Stimulated activated CD4-positive, alpha-beta T cell treated with anti-CD3 and anti-CD28 coated beads, Interleukin-1b, Interleukin-23, amount 100 ng/mL, for 4 hours (primary cell): ENCODE data around the gene ADAMTS12.

Experiments
- DNase-seq, 2 donors: peaks; one replicate each; pipeline ENCODE4 v3.0.0-alpha.2; 2020; ENCODE audit warnings: low read depth in 2 of 2

The ADAMTS12 gene

GRCh38 chr5:33841891-33842290, 49.9 kb downstream of the ADAMTS12 start:
- DNase-seq = no peak

GRCh38 chr5:33840927-33841547, 50.8 kb downstream of the ADAMTS12 start:
- DNase-seq = no peak

GRCh38 chr5:33837301-33837700, 54.5 kb downstream of the ADAMTS12 start:
- no peak for DNase-seq

GRCh38 chr5:33834334-33834733, 57.5 kb downstream of the ADAMTS12 start:
- DNase-seq = no peak

- no peak for DNase-seq
These were observed 58.6 kb downstream of the ADAMTS12 start for GRCh38 chr5:33833237-33833575.

- DNase-seq = no peak
These were observed 59.2 kb downstream of the ADAMTS12 start for GRCh38 chr5:33832404-33833236.

- DNase-seq = no peak
These were observed 60.7 kb downstream of the ADAMTS12 start for GRCh38 chr5:33831041-33831440.

- DNase-seq = no peak
These were observed 62.4 kb downstream of the ADAMTS12 start for GRCh38 chr5:33829430-33829829.

- DNase-seq = no peak
These were observed 63.0 kb downstream of the ADAMTS12 start for GRCh38 chr5:33828626-33829308.

- no peak for DNase-seq
These were observed 63.9 kb downstream of the ADAMTS12 start for GRCh38 chr5:33827885-33828284.

GRCh38 chr5:33827018-33827707, 64.6 kb downstream of the ADAMTS12 start:
- no peak for DNase-seq

- DNase-seq = no peak
These were observed 67.1 kb downstream of the ADAMTS12 start for GRCh38 chr5:33824516-33825195.

GRCh38 chr5:33817301-33817700, 74.5 kb downstream of the ADAMTS12 start:
- DNase-seq = no peak

GRCh38 chr5:33816791-33817190, 75.0 kb downstream of the ADAMTS12 start:
- DNase-seq = no peak

- DNase-seq = no peak
These were observed 79.0 kb downstream of the ADAMTS12 start for GRCh38 chr5:33812746-33813145.

- no peak for DNase-seq
These were observed 81.2 kb downstream of the ADAMTS12 start for GRCh38 chr5:33810491-33811120.

- DNase-seq = no peak
These were observed 81.9 kb downstream of the ADAMTS12 start for GRCh38 chr5:33809936-33810335.

- no peak for DNase-seq
These were observed 83.1 kb downstream of the ADAMTS12 start for GRCh38 chr5:33808699-33809098.

- no peak for DNase-seq
These were observed 84.0 kb downstream of the ADAMTS12 start for GRCh38 chr5:33807771-33808170.

- DNase-seq = no peak
These were observed 84.9 kb downstream of the ADAMTS12 start for GRCh38 chr5:33806738-33807442.

- DNase-seq = no peak
These were observed 90.5 kb downstream of the ADAMTS12 start for GRCh38 chr5:33801292-33801691.
